PC-3 (cell line): Measurements from ENCODE around the gene ZNF225.

Source experiments
- EZH2 ChIP-seq: fragments of 300-600 bp; sonication (generic); IDR thresholded peaks from one replicate; pipeline ENCODE4 v1.6.1; 2017; ENCODE audit warnings: antibody characterized with exemption, mild to moderate bottlenecking, low read length; ENCODE audit not compliant: unreplicated experiment
- TF ChIP-seq, protein P1 (sequence below): fragments of 300-600 bp; sonication (generic); conservative IDR thresholded peaks from 2 replicates; pipeline ENCODE4 v1.5.1; 2017; ENCODE audit warnings: antibody characterized with exemption, low read depth, mild to moderate bottlenecking, low read length

DNA sequence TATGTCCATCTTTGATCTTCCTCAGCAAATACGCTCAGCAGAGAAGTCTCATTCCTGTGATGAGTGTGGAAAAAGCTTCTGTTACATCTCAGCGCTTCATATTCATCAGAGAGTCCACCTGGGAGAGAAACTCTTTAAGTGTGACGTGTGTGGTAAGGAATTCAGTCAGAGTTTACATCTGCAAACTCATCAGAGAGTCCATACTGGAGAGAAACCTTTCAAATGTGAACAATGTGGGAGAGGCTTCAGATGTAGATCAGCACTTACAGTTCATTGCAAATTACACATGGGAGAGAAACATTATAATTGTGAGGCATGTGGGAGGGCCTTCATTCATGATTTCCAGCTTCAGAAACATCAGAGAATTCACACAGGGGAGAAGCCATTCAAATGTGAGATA lies 46.9 kb upstream of the ZNF225 start:
- TF ChIP-seq, protein P1, sequence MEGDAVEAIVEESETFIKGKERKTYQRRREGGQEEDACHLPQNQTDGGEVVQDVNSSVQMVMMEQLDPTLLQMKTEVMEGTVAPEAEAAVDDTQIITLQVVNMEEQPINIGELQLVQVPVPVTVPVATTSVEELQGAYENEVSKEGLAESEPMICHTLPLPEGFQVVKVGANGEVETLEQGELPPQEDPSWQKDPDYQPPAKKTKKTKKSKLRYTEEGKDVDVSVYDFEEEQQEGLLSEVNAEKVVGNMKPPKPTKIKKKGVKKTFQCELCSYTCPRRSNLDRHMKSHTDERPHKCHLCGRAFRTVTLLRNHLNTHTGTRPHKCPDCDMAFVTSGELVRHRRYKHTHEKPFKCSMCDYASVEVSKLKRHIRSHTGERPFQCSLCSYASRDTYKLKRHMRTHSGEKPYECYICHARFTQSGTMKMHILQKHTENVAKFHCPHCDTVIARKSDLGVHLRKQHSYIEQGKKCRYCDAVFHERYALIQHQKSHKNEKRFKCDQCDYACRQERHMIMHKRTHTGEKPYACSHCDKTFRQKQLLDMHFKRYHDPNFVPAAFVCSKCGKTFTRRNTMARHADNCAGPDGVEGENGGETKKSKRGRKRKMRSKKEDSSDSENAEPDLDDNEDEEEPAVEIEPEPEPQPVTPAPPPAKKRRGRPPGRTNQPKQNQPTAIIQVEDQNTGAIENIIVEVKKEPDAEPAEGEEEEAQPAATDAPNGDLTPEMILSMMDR = no peak
- no peak for TF ChIP-seq EZH2
